ENCODE data around the gene ADGRD1.

DNA sequence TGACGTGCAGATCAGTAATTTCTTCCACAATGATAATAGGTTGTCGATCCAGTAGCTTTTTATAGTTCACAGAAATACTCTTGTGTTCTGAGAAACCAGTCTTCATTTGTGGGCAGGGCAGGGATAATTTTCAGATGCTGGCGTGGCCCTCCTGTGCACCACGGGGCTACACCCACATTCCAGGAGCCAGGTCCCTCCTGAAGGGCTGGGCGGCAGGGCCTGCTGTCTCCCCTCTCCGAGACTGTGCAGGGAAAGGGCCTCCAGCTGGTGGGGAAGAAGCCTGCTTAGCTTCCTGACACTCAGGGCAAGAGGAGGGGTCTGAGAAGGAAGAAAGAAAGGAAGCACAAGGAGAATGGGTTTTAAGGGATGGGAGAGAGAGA, 94.9 kb downstream of the ADGRD1 start:
- TF ChIP-seq, protein P1, sequence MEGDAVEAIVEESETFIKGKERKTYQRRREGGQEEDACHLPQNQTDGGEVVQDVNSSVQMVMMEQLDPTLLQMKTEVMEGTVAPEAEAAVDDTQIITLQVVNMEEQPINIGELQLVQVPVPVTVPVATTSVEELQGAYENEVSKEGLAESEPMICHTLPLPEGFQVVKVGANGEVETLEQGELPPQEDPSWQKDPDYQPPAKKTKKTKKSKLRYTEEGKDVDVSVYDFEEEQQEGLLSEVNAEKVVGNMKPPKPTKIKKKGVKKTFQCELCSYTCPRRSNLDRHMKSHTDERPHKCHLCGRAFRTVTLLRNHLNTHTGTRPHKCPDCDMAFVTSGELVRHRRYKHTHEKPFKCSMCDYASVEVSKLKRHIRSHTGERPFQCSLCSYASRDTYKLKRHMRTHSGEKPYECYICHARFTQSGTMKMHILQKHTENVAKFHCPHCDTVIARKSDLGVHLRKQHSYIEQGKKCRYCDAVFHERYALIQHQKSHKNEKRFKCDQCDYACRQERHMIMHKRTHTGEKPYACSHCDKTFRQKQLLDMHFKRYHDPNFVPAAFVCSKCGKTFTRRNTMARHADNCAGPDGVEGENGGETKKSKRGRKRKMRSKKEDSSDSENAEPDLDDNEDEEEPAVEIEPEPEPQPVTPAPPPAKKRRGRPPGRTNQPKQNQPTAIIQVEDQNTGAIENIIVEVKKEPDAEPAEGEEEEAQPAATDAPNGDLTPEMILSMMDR (IDR thresholded peaks at IDR 0.05; ENCODE audit: borderline replicate concordance, extremely low read depth, low read length, poor library complexity, severe bottlenecking) = no peak
- no peak for TF ChIP-seq EZH2 (IDR thresholded peaks at IDR 0.05; ENCODE audit: borderline replicate concordance, low read depth, low read length, severe bottlenecking)

Data from DND-41 (cell line).